LNCaP clone FGC (cell line): ENCODE data around the gene KLHL29.

ENCODE experiments used
- DNase-seq: peaks from one replicate; pipeline ENCODE4 v3.0.0-alpha.2; 2011; ENCODE audit warnings: low read depth
- H3K4me3 ChIP-seq: 2 replicates; pipeline ENCODE4 v1.5.1; 2011; ENCODE audit warnings: mild to moderate bottlenecking, low read depth, low read length, control low read depth
- CTCF ChIP-seq: IDR thresholded peaks from 2 replicates; pipeline ENCODE4 v1.5.1; 2012; ENCODE audit warnings: mild to moderate bottlenecking; ENCODE audit not compliant: control insufficient read depth, insufficient read depth; ENCODE audit errors: extremely low read depth

KLHL29 gene

GRCh38 chr2:23483791-23484190, 98.8 kb downstream of the KLHL29 start:
- TF ChIP-seq CTCF: no peak
- no peak overlapping the region for H3K4me3 ChIP-seq
- no peak for DNase-seq

- TF ChIP-seq CTCF: no peak
- H3K4me3 ChIP-seq: no peak overlapping the region
- DNase-seq: no peak
Measured at GRCh38 chr2:23484275-23484674, 99.3 kb downstream of the KLHL29 start.

DNA sequence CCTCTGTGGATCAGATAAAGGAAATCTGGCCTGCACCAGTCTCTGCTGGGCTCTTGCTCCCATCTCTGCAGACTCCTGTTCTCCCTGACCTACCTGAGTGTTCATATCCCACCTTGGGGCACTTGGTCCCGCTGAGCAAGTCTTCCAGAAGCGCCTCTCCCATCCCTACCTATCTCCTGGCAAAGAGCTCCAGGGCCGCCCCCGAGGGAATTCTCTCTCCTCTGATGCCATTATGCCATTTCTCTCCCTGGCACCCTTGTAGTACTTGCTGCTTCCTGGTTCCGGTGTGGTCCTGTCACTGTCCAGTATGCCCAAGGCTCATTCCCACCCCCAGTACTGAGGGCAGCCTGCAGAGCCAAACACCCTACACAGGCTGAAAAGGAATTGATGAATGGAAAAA, 99.8 kb downstream of the KLHL29 start:
- no peak for TF ChIP-seq CTCF
- H3K4me3 ChIP-seq: no peak overlapping the region
- no peak for DNase-seq

- TF ChIP-seq CTCF: no peak
- no peak for DNase-seq
- H3K4me3 ChIP-seq: no peak overlapping the region
Measured at GRCh38 chr2:23485261-23485660, 100.3 kb downstream of the KLHL29 start.

DNA sequence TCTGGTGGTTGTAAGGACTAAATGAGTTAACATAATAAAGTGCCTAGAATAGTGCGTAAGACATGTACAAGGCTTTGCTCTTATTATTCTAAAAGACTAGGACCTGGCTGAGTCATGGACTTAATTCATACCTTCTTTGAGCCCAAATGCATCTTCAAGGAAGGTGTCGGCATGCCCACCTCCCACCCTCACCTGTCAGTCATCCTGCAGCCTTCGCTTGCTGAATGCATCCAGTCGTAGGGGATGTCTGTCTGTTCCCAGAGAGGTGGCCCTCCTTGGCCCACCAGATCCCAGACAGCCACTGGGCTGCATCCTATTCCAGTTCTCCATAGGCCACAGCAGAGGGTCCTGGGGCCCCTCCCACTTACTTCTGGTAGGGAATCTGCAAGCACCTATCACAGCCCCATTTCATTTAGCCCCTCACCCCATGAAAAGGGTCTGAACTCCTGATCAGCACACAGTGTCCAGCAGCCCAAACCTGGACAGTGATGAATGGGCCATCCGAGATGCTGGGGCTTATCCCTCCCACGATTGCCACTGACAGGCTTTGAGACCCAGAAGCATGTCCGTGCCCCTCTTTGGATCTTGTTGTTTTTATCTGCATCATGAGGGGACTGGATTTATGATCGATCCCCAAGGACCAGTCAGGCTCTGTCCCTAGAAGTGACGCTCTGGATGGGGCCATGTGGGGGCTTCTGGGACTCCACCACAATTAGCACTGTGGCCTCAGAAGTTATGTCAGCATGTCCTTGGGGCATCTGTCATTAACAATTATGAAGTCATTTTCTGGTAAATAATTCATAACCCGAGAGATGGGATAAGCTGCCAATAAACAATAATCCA, 101.1 kb downstream of the KLHL29 start:
- no peak for DNase-seq
- TF ChIP-seq CTCF: no peak
- H3K4me3 ChIP-seq: no peak overlapping the region

DNA sequence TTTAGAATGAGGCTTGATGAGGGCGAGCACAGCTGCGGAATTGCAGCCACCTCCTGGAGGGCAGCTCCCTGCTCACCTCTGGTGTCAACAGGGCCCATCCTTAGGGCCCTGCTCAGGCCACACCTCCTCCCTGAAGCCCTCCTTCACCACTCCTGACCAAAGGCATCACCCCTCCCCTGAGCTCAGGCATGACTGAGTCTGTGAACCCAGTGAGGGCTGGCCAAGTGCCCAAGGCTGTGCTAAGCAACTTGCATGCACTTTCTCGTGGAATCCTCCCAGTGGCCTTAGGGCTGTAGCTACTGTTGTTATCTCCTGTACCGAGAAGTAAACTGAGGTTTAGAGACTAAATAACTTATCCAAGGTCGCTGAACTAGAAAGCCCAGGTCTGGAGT, 101.7 kb downstream of the KLHL29 start:
- no peak overlapping the region for H3K4me3 ChIP-seq
- no peak for DNase-seq
- no peak for TF ChIP-seq CTCF
